H1 (cell line): ENCODE data around the gene QRICH2. TPM values are rescaled to one million over a fixed set of nuclear protein-coding genes. Genes with fewer than 3 reads are reported as not detected.

Experiments used
- CTCF ChIA-PET: fragments of 300-600 bp; sonication (Branson Sonifier 250); formaldehyde crosslinking; loops from one replicate; lab custom pipeline; 2021; ENCODE audit not compliant: partially characterized antibody; lab: Charles Lee
- POLR2A ChIA-PET: fragments of 300-600 bp; sonication (Branson Sonifier 250); formaldehyde crosslinking; loops from one replicate; lab custom pipeline; 2021; ENCODE audit warnings: inconsistent platforms; ENCODE audit not compliant: partially characterized antibody; lab: Charles Lee
- DNase-seq, 2 experiments: peaks; one replicate each; pipeline versions ENCODE4 v3.0.0 to v3.0.0-alpha.2; 2010 to 2022; ENCODE audit warnings: low spot score in 2 of 2, low read depth in 1 of 2, mixed read lengths in 1 of 2
- FAIRE-seq: peaks from 2 replicates; lab custom pipeline; 2011; peaks lifted over from hg19 to GRCh38; lab: Jason Lieb, UNC
- H2AFZ ChIP-seq: 2 replicates; pipeline ENCODE4 v1.8.1; 2012; ENCODE audit warnings: low read length, inconsistent platforms
- H2AK5ac ChIP-seq: 2 replicates; pipeline ENCODE4 v1.6.1; 2013; ENCODE audit warnings: low read depth, low read length
- H2BK120ac ChIP-seq: replicated peaks from 2 replicates; pipeline ENCODE3; 2013; ENCODE audit warnings: low read depth, low read length, inconsistent platforms
- H2BK12ac ChIP-seq: 2 replicates; pipeline ENCODE4 v1.6.1; 2013; ENCODE audit warnings: low read depth, low read length
- H2BK15ac ChIP-seq: 2 replicates; pipeline ENCODE4 v1.6.1; 2013; ENCODE audit warnings: low read length
- H2BK20ac ChIP-seq: 2 replicates; pipeline ENCODE4 v1.6.1; 2013; ENCODE audit warnings: low read length
- H2BK5ac ChIP-seq: 2 replicates; pipeline ENCODE4 v1.6.1; 2013; ENCODE audit warnings: low read depth, low read length
- H3K14ac ChIP-seq: 2 replicates; pipeline ENCODE4 v1.6.1; 2013; ENCODE audit warnings: inconsistent platforms; ENCODE audit not compliant: insufficient read length
- H3K18ac ChIP-seq: 2 replicates; pipeline ENCODE4 v1.6.1; 2013; ENCODE audit warnings: low read length; ENCODE audit errors: extremely low read depth
- H3K23ac ChIP-seq: 2 replicates; pipeline ENCODE4 v1.6.1; 2013; ENCODE audit warnings: inconsistent platforms; ENCODE audit not compliant: insufficient read length
- H3K23me2 ChIP-seq: 2 replicates; pipeline ENCODE4 v1.6.1; 2013; ENCODE audit warnings: low read depth, low read length
- H3K27ac ChIP-seq: 2 replicates; pipeline ENCODE4 v1.6.1; 2011; ENCODE audit warnings: low read depth, low read length, inconsistent platforms
- H3K27me3 ChIP-seq, 4 experiments: replicated peaks in 1 of 4; 1 replicate in 1 of 4; 2 replicates in 3 of 4; pipeline versions ENCODE4 v1.6.1 to v1.8.1; 2011 to 2013; ENCODE audit warnings: low read length in 3 of 4, mild to moderate bottlenecking in 3 of 4, inconsistent platforms in 2 of 4, mixed read lengths in 2 of 4, moderate library complexity in 1 of 4; ENCODE audit not compliant: control insufficient read depth in 3 of 4, insufficient read depth in 3 of 4; ENCODE audit errors: extremely low read depth in 1 of 4
- H3K36me3 ChIP-seq, 4 experiments: 2 replicates each; pipeline versions ENCODE4 v1.6.1 to v1.8.1; 2011 to 2013; ENCODE audit warnings: mild to moderate bottlenecking in 4 of 4, low read length in 3 of 4, moderate library complexity in 2 of 4, control low read depth in 1 of 4, inconsistent platforms in 1 of 4; ENCODE audit not compliant: insufficient read depth in 4 of 4, control insufficient read depth in 2 of 4
- H3K4ac ChIP-seq: replicated peaks from 2 replicates; pipeline ENCODE3; 2013; ENCODE audit warnings: low read length, low read depth, mixed read lengths, inconsistent platforms; ENCODE audit not compliant: insufficient read length
- H3K4me1 ChIP-seq, 4 experiments: replicated peaks in 1 of 4; 1 replicate in 1 of 4; 2 replicates in 3 of 4; pipeline versions ENCODE4 v1.6.1 to v1.8.1; 2011 to 2013; ENCODE audit warnings: low read length in 3 of 4, inconsistent platforms in 2 of 4, mixed read lengths in 1 of 4; ENCODE audit not compliant: insufficient read depth in 4 of 4, control insufficient read depth in 3 of 4
- H3K4me2 ChIP-seq, 2 experiments: 2 replicates each; pipeline versions ENCODE4 v1.6.1 to v1.8.1; 2011 to 2013; ENCODE audit warnings: low read depth in 2 of 2, low read length in 2 of 2, control low read depth in 1 of 2, inconsistent platforms in 1 of 2, mild to moderate bottlenecking in 1 of 2; ENCODE audit not compliant: insufficient read depth in 1 of 2
- H3K4me3 ChIP-seq, 4 experiments: fragments of 200-600, 300-600 bp in 1 of 4; sonication (generic), shearing (Covaris generic), sonication (Bioruptor Twin) in 1 of 4; 2 replicates each; pipeline versions ENCODE4 v1.5.1 to v1.8.1; 2011 to 2016; ENCODE audit warnings: low read length in 4 of 4, low read depth in 3 of 4, control low read depth in 2 of 4, inconsistent platforms in 2 of 4, mild to moderate bottlenecking in 2 of 4, mixed read lengths in 1 of 4, moderate library complexity in 1 of 4; ENCODE audit not compliant: insufficient read depth in 2 of 4; ENCODE audit errors: extremely low read depth in 1 of 4
- H3K56ac ChIP-seq: replicated peaks from 2 replicates; pipeline ENCODE3; 2013; ENCODE audit warnings: low read depth, mild to moderate bottlenecking, mixed read lengths, low read length, inconsistent platforms; ENCODE audit not compliant: insufficient read length
- H3K79me1 ChIP-seq: 2 replicates; pipeline ENCODE4 v1.6.1; 2013; ENCODE audit warnings: low read depth, low read length, control low read depth
- H3K79me2 ChIP-seq, 2 experiments: 2 replicates each; pipeline versions ENCODE4 v1.6.1 to v1.8.1; 2012 to 2013; ENCODE audit warnings: low read length in 2 of 2, mild to moderate bottlenecking in 2 of 2, inconsistent platforms in 1 of 2; ENCODE audit not compliant: insufficient read depth in 2 of 2, control insufficient read depth in 1 of 2
- H3K9ac ChIP-seq, 4 experiments: replicated peaks in 1 of 4; 1 replicate in 1 of 4; 2 replicates in 3 of 4; pipeline versions ENCODE4 v1.6.1 to v1.8.1; 2011 to 2013; ENCODE audit warnings: low read depth in 3 of 4, low read length in 3 of 4, control low read depth in 2 of 4, mild to moderate bottlenecking in 2 of 4, moderate library complexity in 2 of 4, inconsistent platforms in 1 of 4; ENCODE audit errors: extremely low read depth in 1 of 4
- H3K9me3 ChIP-seq, 2 experiments: 2 replicates each; pipeline versions ENCODE4 v1.6.1 to v1.8.1; 2012 to 2013; ENCODE audit warnings: mild to moderate bottlenecking in 2 of 2, moderate library complexity in 2 of 2, control low read depth in 1 of 2, inconsistent platforms in 1 of 2, low read depth in 1 of 2, low read length in 1 of 2, mixed read lengths in 1 of 2; ENCODE audit not compliant: insufficient read depth in 2 of 2
- H4K20me1 ChIP-seq, 2 experiments: replicated peaks in 1 of 2; 2 replicates each; pipeline versions ENCODE3 to v1.8.1; 2011 to 2013; ENCODE audit warnings: inconsistent platforms in 2 of 2, low read length in 2 of 2, mild to moderate bottlenecking in 1 of 2; ENCODE audit not compliant: insufficient read depth in 2 of 2, control insufficient read depth in 1 of 2
- H4K5ac ChIP-seq: 2 replicates; pipeline ENCODE4 v1.6.1; 2013; ENCODE audit warnings: low read length, low read depth, mixed read lengths, inconsistent platforms; ENCODE audit not compliant: insufficient read length
- H4K8ac ChIP-seq: 2 replicates; pipeline ENCODE4 v1.8.0; 2013; ENCODE audit warnings: mild to moderate bottlenecking, moderate library complexity, low read length, inconsistent platforms; ENCODE audit not compliant: insufficient read depth; ENCODE audit errors: extremely low read depth
- H4K91ac ChIP-seq: replicated peaks from 2 replicates; pipeline ENCODE3; 2013; ENCODE audit warnings: low read length, mixed read lengths, inconsistent platforms; ENCODE audit not compliant: insufficient read length
- BCL11A ChIP-seq, 2 experiments: IDR thresholded peaks; one replicate each; pipeline ENCODE4 v1.6.1; 2011; ENCODE audit warnings: low read depth in 2 of 2, low read length in 2 of 2, mild to moderate bottlenecking in 2 of 2
- CHD1 ChIP-seq: IDR thresholded peaks from 2 replicates; pipeline ENCODE4 v1.6.1; 2012; ENCODE audit warnings: low read depth, low read length, improper control_type of control experiment
- CTBP2 ChIP-seq: IDR thresholded peaks from 2 replicates; pipeline ENCODE4 v1.7.0; 2011; ENCODE audit warnings: borderline replicate concordance, mild to moderate bottlenecking, moderate library complexity, mixed read lengths, low read length; ENCODE audit not compliant: insufficient read depth, insufficient read length
- EP300 ChIP-seq, 2 experiments: IDR thresholded peaks; 1 replicate in 1 of 2; 2 replicates in 1 of 2; pipeline ENCODE4 v1.6.1; 2011 to 2012; ENCODE audit warnings: low read depth in 2 of 2, low read length in 2 of 2, mild to moderate bottlenecking in 2 of 2, borderline replicate concordance in 1 of 2, inconsistent platforms in 1 of 2, moderate library complexity in 1 of 2
- GTF2F1 ChIP-seq: IDR thresholded peaks from 2 replicates; pipeline ENCODE4 v1.6.1; 2012; ENCODE audit warnings: low read depth, low read length, improper control_type of control experiment, borderline replicate concordance
- RBBP5 ChIP-seq: IDR thresholded peaks from 2 replicates; pipeline ENCODE4 v1.7.1; 2012; ENCODE audit warnings: low read depth, mild to moderate bottlenecking, inconsistent platforms, low read length, moderate library complexity, borderline replicate concordance
- SP1 ChIP-seq: IDR thresholded peaks from 2 replicates; pipeline ENCODE4 v1.6.1; 2011; ENCODE audit warnings: low read depth, low read length
- TAF7 ChIP-seq: optimal IDR thresholded peaks from 2 replicates; pipeline ENCODE3; 2011; ENCODE audit warnings: low read depth, mild to moderate bottlenecking, inconsistent platforms, low read length, moderate library complexity, borderline replicate concordance
- YY1 ChIP-seq: IDR thresholded peaks from 2 replicates; pipeline ENCODE4 v1.6.1; 2011; ENCODE audit warnings: low read depth, mild to moderate bottlenecking, low read length
- WGBS, 2 experiments: shearing (Covaris generic) in 1 of 2; methylation state at CpG; one replicate each; pipeline versions ENCODE4 v1.1.6 to v1.1.7; 2013 to 2015; ENCODE audit warnings: low lambda C conversion rate in 2 of 2, mixed read lengths in 2 of 2, inconsistent platforms in 1 of 2, low coverage in 1 of 2, missing lambda C conversion rate in 1 of 2; ENCODE audit not compliant: insufficient replicate concordance in 2 of 2, insufficient coverage in 1 of 2, insufficient read length in 1 of 2; ENCODE audit errors: extremely low coverage in 1 of 2, missing lambda C conversion rate in 1 of 2; 5-methylcytosine and 5-hydroxymethylcytosine counted together
- polyA plus RNA-seq, 7 experiments: library from polyadenylated mRNA; depleted of rRNA in 3 of 7; stranded (reverse) in 5 of 7; unstranded in 2 of 7; fragments of >200 nt in 5 of 7; fragments of 200-250 nt in 2 of 7; gene quantifications; 1 replicate in 5 of 7; 2 replicates in 1 of 7; 4 replicates in 1 of 7; pipeline versions ENCODE4 v1.2.1 to v1.2.3, GENCODE V29; 2011 to 2013; ENCODE audit warnings: missing spikeins in 2 of 7, mixed read lengths in 2 of 7
- total RNA-seq: library from RNA; stranded (reverse); fragmentation: NEBNext Ultra II Directional; extraction: Animal tissue kit (Norgen Biotek cat#: 25700); gene quantifications from 2 replicates; pipeline ENCODE4 v1.2.1, GENCODE V29; 2021
- TF ChIP-seq, protein P1 (sequence below): IDR thresholded peaks from 2 replicates; pipeline ENCODE4 v1.6.1; 2012; ENCODE audit warnings: inconsistent platforms
- TF ChIP-seq, protein P2 (sequence below): IDR thresholded peaks from 2 replicates; pipeline ENCODE4 v1.6.1; 2012; ENCODE audit warnings: low read length, inconsistent platforms

QRICH2 gene
- total and polyA plus RNA-seq, 2 of the 8 experiments (the other 6 are each of a cell fraction or from before 2014, with no cell fraction given) = 2.8 to 3.8 TPM

DNA sequence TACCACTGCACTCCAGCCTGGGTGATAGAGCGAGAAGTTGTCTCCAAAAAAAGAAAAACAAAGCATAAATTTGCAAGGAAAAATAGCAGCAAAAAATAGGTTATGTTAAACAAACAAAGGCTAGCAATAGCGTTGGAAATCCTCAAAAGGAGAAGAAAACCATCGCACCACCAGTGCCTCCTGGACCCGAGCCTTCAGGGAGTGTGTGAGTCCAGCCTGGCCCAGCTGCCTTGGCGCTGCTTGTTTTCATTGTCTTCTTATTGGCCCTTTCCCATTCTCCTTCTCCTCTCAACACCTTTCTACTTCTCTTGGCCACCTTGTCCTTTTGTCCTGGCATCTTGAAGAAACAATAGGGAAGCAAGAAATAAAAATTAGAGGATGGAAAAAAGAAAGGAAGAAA lies 47.4 kb downstream of the QRICH2 start:
- ChIA-PET CTCF (interaction anchor here (1.0 to 6.2 kb wide), 8 partner anchors 15 to 134 kb away, joined by 3 to 49 read pairs (median 5); no protein-coding TSS in a partner anchor), POLR2A (no interaction called here)
- no peaks in the 10 kb centered on the region; a peak in 1 of 7 replicates for H3K4me1 ChIP-seq
- DNase-seq (no peak), FAIRE-seq (no peak)
- no peak overlapping the region for H4K8ac ChIP-seq
- no peaks in the 10 kb centered on the region for H4K20me1 ChIP-seq
- H3K9ac ChIP-seq = no peak overlapping the region
- H4K91ac ChIP-seq = no peak overlapping the region
- H3K4me3 ChIP-seq = no peak overlapping the region
- no peak overlapping the region; the same call in 1 of the 2 replicates for H2AFZ ChIP-seq
- no peak overlapping the region for H2BK15ac ChIP-seq
- H3K36me3 ChIP-seq = no peaks in the 10 kb centered on the region
- no peak overlapping the region for H3K56ac ChIP-seq
- H3K4ac ChIP-seq = no peak overlapping the region
- no peaks in the 10 kb centered on the region for H3K79me2 ChIP-seq
- no peak overlapping the region for H3K14ac ChIP-seq
- H2BK5ac ChIP-seq = no peak overlapping the region
- H2BK120ac ChIP-seq = no peak overlapping the region
- no peak overlapping the region for H2AK5ac ChIP-seq
- H3K27me3 ChIP-seq = no peaks in the 10 kb centered on the region; a peak in 1 of 7 replicates
- no peaks in the 10 kb centered on the region; a peak in 1 of 4 replicates for H3K9me3 ChIP-seq
- H3K23ac ChIP-seq = no peak overlapping the region
- H3K23me2 ChIP-seq = no peaks in the 10 kb centered on the region
- no peak overlapping the region for H3K27ac ChIP-seq
- no peak overlapping the region for H2BK12ac ChIP-seq
- H3K18ac ChIP-seq = no peak overlapping the region
- no peak overlapping the region for H4K5ac ChIP-seq
- WGBS, 2 experiments = 81% methylated on average over 5 of the region's 5 CpGs; no CpG with 5 or more reads in 1 of the 2 experiments
- TF ChIP-seq BCL11A (IDR thresholded peaks at IDR 0.05; ENCODE audit: low read depth in 2 of 2, low read length in 2 of 2) (no peak), EP300 (IDR thresholded peaks at IDR 0.05; ENCODE audit: borderline replicate concordance in 1 of 2, low read depth in 2 of 2, low read length in 2 of 2) (no peak), TAF7 (no peak), YY1 (no peak), RBBP5 (no peak), CTBP2 (no peak), SP1 (no peak), GTF2F1 (no peak), CHD1 (no peak)
- TF ChIP-seq, protein P1, sequence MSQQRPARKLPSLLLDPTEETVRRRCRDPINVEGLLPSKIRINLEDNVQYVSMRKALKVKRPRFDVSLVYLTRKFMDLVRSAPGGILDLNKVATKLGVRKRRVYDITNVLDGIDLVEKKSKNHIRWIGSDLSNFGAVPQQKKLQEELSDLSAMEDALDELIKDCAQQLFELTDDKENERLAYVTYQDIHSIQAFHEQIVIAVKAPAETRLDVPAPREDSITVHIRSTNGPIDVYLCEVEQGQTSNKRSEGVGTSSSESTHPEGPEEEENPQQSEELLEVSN = no peak
- TF ChIP-seq, protein P2, sequence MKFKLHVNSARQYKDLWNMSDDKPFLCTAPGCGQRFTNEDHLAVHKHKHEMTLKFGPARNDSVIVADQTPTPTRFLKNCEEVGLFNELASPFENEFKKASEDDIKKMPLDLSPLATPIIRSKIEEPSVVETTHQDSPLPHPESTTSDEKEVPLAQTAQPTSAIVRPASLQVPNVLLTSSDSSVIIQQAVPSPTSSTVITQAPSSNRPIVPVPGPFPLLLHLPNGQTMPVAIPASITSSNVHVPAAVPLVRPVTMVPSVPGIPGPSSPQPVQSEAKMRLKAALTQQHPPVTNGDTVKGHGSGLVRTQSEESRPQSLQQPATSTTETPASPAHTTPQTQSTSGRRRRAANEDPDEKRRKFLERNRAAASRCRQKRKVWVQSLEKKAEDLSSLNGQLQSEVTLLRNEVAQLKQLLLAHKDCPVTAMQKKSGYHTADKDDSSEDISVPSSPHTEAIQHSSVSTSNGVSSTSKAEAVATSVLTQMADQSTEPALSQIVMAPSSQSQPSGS = no peak
- TF ChIP-seq, all 59 proteins: peak for 0
- Histone ChIP-seq H3K4me2 (no peak overlapping the region), H2BK20ac (no peak overlapping the region), H3K79me1 (no peaks in the 10 kb centered on the region)
